Cortex of kidney (tissue), 1 donor: ENCODE results near the gene OCIAD2.
"Not testable (repeated sequence)": the region's sequence is repeated elsewhere in the genome, so short reads cannot be mapped to it uniquely, and the experiment has no call there.

Experiments
- DNase-seq: peaks from one replicate; lab custom pipeline; 2025; lab: John Stamatoyannopoulos, UW

The OCIAD2 gene

GRCh38 chr4:48907706-48908477 lies 1.3 kb upstream of the OCIAD2 start:
- no peak for DNase-seq

DNA sequence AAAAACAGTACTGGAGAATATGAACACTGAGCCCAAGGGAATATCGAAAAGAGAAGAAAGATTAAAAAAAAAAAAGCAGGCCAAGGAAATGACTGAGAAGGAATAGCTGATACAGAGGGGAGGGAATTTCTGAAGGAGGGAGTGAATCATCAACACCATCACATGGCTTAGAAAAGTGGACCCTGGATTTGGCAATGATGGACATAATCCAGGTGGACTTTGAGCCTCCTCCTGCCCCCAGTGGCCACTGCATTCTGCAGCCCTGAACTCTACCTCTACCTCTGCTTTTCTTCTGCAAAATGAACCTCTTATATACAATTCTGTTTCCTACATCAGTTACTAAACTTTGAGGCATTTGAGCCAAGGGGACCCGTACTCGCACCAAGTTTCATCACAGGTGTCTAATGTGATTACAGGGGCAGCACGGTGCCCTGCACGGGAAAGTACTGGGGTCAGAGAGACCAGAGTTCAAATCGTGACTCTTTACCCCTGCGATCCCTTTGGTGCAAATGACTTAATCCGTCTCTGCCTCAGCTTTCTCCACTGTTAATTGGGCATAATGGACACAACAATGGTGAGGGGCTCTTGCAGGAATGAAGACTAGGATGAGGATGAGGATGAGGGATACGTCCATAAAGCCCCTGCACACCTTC lies 1.1 kb downstream of the OCIAD2 start:
- no peak for DNase-seq

DNA sequence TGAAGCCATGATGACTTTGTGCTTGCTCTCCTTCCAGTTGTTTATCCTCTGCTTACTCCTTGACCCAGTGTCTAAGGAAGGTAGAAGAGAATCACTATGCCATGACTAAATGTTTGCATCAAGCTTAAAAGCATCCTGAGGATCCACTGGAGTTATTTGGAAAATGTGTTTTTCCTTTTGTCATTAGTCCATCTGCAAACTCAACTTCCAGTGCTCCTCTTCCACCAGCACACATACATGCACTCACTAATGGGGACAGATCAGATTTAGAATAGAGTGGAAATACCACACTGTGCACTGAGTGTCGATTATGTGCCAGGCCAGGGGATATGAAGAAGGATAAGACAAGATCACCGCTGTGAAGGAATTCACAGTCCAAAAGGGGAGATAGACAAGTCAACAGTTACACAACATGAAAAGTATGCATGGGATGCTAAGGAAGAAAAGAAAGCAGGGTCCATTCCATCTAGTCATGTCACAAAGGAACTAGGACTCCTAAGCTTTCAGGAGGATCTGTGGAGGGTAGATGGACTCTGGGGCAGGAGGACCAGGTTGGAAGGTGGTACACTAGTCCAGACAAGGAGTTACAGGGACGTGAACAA lies 1.9 kb downstream of the OCIAD2 start:
- no peak for DNase-seq

DNA sequence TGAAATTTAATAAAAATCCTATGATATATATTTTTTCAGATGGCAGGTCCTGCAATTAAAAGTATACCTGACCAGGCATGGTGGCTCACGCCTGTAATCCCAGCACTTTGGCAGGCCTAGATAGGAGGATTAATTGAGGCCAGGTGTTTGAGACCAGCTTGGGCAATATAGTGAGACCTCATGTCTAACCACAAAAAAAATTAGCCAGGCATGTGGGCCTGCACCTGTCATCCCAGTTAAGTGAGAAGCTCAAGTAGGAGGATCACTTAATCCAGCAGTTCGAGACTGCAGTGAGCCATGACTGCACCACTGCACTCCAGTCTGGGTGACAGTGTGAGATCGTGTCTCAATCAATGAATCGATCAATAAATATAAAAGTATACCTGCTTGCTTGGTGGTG lies 2.5 kb downstream of the OCIAD2 start:
- DNase-seq, result no peak

- no peak for DNase-seq
Observed at GRCh38 chr4:48902266-48902665, 4.3 kb downstream of the OCIAD2 start.

GRCh38 chr4:48901196-48901595 lies 5.4 kb downstream of the OCIAD2 start:
- no peak for DNase-seq

DNA sequence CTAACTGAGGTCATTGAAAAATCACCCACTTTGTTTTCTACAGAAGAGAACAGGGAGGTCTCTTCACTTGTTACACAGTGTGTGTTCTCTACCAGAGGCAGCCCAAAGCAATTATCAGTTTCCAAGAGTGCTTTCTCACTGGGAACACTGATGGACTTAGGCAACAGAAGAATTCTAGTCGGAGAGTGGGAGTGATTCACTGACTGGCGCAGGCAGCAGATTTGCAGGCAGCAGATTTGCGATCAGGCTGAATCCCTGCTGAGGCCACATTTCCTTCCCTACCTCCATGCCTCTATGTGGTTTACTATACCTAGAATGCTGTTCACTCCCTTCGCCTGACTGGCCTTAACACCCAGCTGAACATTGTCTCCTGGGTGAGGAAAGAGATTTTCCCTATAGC lies 6.6 kb downstream of the OCIAD2 start:
- DNase-seq, result no peak

DNA sequence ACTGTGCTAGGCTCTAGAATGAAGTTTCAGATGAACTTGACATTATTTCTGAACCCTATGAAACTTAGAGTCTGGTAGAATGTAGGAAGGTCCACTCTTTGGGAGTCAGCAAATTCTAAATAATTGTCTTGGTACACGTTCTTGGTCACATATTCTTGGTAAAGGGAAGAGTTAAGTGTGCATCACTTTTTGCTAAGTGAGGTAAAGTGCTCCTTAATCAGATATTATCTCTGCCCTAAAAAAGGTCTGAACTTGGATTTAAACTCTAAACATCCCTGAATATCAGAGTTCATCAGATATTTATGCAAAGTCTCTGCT lies 7.2 kb downstream of the OCIAD2 start:
- no peak for DNase-seq

- DNase-seq, result no peak
Observed at GRCh38 chr4:48898733-48899431, 7.7 kb downstream of the OCIAD2 start.

- DNase-seq, result no peak
Observed at GRCh38 chr4:48896845-48897244, 9.7 kb downstream of the OCIAD2 start.

GRCh38 chr4:48891028-48891619 lies 15.4 kb downstream of the OCIAD2 start:
- no peak for DNase-seq

- DNase-seq, result not testable (repeated sequence)
Observed at GRCh38 chr4:48889750-48890149, 16.8 kb downstream of the OCIAD2 start.

- not testable (repeated sequence) for DNase-seq
Observed at GRCh38 chr4:48881646-48882045, 24.9 kb downstream of the OCIAD2 start.

- DNase-seq, result no peak
Observed at GRCh38 chr4:48879561-48880442, 26.8 kb downstream of the OCIAD2 start.

DNA sequence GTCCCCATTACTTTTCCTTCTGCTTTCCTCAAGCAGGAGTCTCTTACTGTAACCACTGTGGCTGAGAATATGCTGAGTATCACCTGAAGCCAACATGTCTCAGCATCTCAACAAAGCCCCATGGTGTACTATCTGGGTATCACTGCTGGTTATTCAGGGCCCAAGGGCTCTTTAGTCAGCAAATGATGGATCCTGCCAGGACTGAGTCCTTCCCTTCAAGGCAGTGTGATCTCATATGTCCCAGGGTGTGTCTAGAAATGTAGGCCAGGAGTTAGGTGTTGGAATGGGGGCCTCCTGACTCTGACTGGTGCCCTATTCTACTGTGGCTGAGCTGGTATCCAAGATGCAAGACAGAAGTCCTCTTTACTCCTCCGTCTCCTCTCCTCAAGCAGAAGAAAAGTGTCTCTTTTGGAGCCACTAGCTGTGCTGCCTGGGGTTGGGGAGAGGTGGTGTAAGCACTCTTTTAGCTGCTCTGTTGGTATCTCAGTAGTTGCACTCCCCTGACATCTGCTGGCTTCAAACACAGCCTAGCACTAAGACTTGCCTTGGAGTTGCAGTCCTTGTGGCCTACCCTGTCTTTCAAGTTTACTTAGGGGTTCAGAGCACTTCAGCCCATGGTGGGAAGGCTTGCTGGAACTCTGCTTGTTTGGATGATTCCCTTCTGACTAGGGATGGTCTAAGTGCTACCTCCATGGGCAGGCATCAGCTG lies 28.6 kb downstream of the OCIAD2 start:
- DNase-seq, result no peak

DNA sequence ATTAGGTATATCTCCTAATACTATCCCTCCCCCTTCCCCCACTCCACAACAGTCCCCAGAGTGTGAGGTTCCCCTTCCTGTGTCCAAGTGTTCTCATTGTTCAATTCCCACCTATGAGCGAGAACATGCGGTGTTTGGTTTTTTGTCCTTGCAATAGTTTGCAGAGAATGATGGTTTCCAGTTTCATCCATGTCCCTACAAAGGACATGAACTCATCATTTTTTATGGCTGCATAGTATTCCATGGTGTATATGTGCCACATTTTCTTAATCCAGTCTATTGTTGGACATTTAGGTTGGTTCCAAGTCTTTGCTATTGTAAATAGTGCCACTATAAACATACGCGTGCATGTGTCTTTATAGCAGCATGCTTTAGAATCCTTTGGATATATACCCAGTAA lies 41.9 kb downstream of the OCIAD2 start:
- DNase-seq, result not testable (repeated sequence)

GRCh38 chr4:48863728-48864127 lies 42.8 kb downstream of the OCIAD2 start:
- no peak for DNase-seq

GRCh38 chr4:48862661-48863060 lies 43.9 kb downstream of the OCIAD2 start:
- DNase-seq, result no peak

GRCh38 chr4:48862038-48862437 lies 44.5 kb downstream of the OCIAD2 start:
- DNase-seq, result no peak

DNA sequence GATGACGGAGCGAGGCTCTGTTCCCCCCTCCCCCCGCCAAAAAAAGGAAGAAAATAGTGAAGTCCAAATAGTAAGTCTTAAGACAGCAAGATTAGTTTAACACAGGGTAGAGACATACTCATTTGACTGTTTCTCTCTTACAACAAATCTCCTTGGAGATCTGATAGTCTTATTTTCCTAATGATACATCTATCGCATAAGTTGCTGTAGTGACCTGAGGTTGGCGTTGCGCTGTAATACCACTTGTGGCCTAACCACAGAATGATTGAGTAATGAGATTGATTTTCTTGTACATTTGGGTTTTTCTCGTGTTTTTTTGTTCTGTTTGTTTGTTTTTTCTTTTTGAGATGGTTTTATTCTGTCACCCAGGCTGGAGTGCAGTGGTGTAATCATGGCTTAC lies 48.4 kb downstream of the OCIAD2 start:
- no peak for DNase-seq

DNA sequence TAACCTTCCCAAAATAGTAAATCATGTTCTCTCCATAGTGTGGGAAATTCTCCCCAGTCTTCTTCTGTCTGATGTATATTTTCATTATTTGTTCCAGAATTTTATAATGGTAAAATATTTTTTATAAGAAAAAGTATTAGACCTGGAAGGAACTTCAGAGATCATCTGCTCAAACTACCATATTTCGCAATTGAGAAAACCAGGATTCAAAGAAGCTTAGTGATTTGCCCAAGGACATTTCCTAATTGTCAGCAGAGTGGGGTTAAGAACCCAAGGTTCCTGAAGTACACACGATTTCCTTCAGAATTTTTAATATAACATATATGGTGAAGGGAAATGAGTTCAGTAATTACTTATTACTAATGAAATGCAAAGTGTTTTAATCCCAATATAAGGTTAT lies 51.6 kb downstream of the OCIAD2 start:
- DNase-seq, result no peak
